Astrocyte of the spinal cord (primary cell): ENCODE results near the gene GJA3.

Experiments
- DNase-seq: peaks from one replicate; pipeline ENCODE4 v3.0.0; 2011; ENCODE audit warnings: low read depth, low spot score
- H3K4me3 ChIP-seq: 2 replicates; pipeline ENCODE4 v1.5.1; 2011; ENCODE audit warnings: low read depth, mild to moderate bottlenecking, low read length, moderate library complexity
- CTCF ChIP-seq: IDR thresholded peaks from 2 replicates; pipeline ENCODE4 v1.5.1; 2012; ENCODE audit warnings: low read depth, mild to moderate bottlenecking, low read length, inconsistent platforms
- in situ Hi-C: cut with HindIII; loops from 2 replicates; pipeline ENCODE4 v1.10.0; 2017; ENCODE audit warnings: low sequenced_read_pairs

GJA3 gene

GRCh38 chr13:20116213-20116612 is 44.6 kb downstream of the GJA3 start:
- no peak overlapping the region for H3K4me3 ChIP-seq
- no peak for TF ChIP-seq CTCF
- DNase-seq = no peak
- in situ Hi-C loops = no loop called here

- DNase-seq = no peak
- TF ChIP-seq CTCF = no peak
- in situ Hi-C loops = no loop called here
- H3K4me3 ChIP-seq = no peak overlapping the region
Measured at GRCh38 chr13:20114066-20114610, 46.7 kb downstream of the GJA3 start.

- TF ChIP-seq CTCF = no peak
- in situ Hi-C loops = no loop called here
- no peak for DNase-seq
- no peak overlapping the region for H3K4me3 ChIP-seq
Measured at GRCh38 chr13:20109037-20109436, 51.8 kb downstream of the GJA3 start.

GRCh38 chr13:20106742-20107141 is 54.1 kb downstream of the GJA3 start:
- DNase-seq = no peak
- no peak overlapping the region for H3K4me3 ChIP-seq
- in situ Hi-C loops = no loop called here
- no peak for TF ChIP-seq CTCF

GRCh38 chr13:20105161-20105689 is 55.6 kb downstream of the GJA3 start:
- no peak for DNase-seq
- no peak overlapping the region for H3K4me3 ChIP-seq
- TF ChIP-seq CTCF = no peak
- in situ Hi-C loops = no loop called here

GRCh38 chr13:20102525-20103180 is 58.2 kb downstream of the GJA3 start:
- in situ Hi-C loops = no loop called here
- DNase-seq = no peak
- H3K4me3 ChIP-seq = no peak overlapping the region
- TF ChIP-seq CTCF = no peak
